Measurements from ENCODE around the gene CCIN. TPM values are rescaled to one million over a fixed set of nuclear protein-coding genes. Genes with fewer than 3 reads are reported as not detected.
"Not testable (repeated sequence)": the region's sequence is repeated elsewhere in the genome, so short reads cannot be mapped to it uniquely, and the experiment has no call there.

Gene CCIN
- not detected in 2 replicates for total RNA-seq (2014; rRNA removed; shearing (Covaris generic))

DNA sequence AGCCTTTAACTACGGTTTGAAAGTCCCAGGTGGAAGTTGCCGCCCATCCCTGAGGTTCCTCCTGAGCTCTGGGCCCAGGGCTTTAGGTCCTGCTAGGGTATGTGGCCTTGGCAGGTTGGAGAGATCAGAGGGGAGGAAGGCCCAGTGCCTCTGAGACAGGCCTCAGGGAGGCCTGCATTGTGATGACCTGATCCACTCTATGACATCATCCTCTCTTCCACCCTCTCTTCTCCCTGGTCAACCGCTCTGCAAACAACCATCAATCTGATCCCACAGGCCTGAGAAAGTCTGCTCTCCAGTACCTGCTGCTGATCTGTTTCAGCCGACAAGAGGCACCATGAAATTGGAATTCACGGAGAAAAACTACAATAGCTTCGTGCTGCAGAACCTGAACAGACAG, at the start of gene CCIN:
Gene CCIN (plus strand): TSS at position 223 of the 400 bp plus-strand sequence. CDS start 115 bp downstream, at position 338.
- no peak for DNase-seq (ENCODE audit: low spot score)

DNA sequence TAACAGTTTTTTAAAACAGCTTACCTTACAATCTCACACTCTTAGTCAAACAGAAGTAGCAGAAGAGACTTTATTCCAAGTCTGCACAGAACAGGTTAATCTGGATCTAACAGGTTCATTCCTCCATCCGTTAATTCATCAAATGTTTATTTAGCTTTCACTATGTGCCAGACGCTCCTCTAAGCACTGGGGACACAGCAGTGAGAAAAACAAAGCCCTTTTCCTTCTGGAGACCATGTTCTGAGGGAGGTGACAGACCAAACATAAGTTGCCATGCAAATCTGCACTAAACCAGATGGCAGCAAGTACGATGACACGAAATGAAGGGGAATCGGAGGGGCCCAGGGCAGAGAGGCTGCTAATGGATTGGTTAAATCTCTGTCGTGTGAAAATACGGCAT, 49.7 kb upstream of the CCIN start:
- DNase-seq (ENCODE audit: low spot score), result no peak

DNA sequence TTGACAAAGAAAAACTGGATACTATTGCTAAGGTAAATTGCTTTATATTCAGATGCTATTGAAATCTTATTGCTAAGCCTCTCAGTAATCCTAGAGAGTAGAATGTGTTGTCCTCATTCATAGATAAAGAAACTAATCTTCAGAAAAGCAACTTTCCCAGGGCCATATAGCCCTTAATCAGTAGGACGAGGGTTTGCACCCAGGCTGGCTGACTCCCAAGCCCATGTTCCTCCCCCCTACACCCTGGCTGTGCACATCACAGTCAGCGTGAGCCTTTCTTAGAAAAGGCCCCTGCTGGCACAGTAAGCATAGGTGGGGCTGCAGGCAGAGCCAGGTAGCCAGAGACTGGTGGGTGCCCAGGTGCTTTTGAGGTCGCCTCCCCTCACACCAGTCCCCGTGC, 48.5 kb upstream of the CCIN start:
- DNase-seq (ENCODE audit: low spot score), result no peak

DNA sequence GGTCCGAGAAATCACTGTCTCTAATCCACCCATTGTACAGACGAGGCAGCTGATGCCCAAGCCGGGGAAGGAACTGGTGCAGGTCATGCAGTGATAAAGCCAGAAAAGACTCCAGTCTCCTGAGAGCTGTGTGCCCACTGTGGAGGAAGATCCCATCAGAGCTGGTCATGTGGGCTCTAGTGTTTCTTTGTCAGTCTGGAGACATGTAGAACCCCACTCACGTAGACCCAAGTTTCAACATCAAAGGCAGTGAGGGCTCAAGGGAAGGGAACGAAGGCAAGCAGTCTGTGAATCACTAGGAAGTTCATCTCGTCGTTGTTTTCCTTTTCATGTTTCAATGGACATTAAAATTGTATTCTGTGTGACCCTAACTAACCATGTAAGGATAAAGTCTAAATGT, 47.2 kb upstream of the CCIN start:
- DNase-seq (ENCODE audit: low spot score), result no peak

DNA sequence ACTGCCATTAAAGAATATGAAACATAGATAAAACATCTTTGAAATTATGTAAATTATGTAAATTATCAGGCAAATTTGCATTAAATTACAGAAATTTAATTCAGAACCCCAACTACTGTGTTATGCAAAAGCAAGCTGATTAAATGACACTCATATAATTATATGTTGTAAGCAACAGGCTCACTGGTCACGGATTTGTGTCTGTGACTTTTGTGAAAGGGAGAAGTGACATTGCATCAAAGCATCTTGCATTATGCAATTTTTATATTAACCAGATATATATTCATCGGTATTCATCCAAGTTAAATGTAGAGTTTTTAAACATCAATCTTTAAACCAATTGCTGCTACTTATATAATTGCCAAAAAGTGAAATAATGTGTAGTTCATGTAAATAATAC, 45.7 kb upstream of the CCIN start:
- no peak for DNase-seq (ENCODE audit: low spot score)

DNA sequence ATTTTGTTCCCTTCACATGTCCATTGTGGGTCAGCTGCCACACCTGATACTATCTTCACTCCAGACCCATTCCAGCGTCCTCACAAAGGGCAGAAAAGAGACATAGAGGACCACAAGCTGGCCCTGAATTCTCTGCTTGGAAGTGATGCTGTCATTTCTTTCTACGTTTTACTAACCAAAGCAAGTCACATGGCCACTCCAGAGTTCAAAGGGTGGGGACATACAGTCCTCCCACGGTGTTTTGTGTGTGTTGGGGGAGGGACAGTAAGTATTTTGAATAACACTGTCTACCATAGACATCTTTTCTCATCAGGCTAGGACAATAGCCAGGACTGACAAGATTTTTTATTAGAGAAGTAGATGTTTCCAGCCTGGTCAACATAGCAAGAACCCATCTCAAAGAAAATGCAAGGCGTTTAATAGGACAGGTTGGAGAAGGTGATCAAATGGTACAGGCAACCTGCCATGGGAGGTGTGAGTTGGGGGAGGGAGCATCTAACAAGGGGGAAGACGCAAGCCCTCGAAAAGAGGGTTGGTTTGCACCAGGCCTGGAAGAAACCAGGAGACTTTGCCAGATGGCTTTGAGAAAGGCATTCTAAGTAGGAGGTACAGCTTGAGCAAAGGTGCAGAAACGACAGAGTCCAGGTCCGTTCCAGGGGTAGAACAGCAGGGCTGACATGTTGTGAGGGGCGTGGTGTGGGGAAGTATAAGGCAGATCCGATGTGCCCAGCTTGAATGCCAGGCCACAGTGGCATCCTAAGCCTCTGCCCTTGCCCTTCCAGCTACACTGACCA, 43.9 kb upstream of the CCIN start:
- no peak for DNase-seq (ENCODE audit: low spot score)

DNA sequence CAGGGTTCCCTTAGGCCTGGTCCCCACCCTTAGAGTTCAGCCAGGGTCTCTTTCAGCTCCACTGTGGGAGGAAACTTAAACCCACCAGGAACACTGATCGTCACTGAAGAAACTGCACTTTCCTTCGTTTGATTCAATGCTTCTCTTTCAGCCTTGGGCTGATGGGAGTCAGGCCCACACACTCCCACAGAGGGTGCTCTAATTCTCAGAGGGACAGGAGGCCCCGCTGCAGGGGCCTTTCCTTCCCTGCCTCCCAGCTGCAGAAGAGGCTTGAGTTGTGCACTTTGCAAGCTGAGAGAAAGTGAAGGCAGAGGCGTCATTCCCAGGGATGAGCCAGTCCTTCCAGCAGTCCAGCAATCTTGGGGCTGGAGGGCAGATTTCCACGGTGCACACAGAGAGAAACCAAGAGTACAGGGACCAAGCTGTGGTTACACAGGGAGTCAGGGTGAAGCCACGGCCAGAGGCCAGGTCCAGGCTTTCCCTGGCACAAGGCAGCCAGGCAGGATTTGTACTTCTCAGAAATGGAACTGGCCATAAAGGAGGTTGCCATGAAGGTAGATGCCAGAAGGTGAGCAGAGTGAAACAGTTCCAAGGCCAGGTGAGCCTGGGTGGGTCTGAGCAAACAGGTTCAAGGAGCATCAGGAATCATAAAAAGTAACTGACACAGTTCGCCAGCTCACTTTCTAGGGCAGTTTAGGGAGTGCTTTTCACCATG, 43.0 kb upstream of the CCIN start:
- no peak for DNase-seq (ENCODE audit: low spot score)

DNA sequence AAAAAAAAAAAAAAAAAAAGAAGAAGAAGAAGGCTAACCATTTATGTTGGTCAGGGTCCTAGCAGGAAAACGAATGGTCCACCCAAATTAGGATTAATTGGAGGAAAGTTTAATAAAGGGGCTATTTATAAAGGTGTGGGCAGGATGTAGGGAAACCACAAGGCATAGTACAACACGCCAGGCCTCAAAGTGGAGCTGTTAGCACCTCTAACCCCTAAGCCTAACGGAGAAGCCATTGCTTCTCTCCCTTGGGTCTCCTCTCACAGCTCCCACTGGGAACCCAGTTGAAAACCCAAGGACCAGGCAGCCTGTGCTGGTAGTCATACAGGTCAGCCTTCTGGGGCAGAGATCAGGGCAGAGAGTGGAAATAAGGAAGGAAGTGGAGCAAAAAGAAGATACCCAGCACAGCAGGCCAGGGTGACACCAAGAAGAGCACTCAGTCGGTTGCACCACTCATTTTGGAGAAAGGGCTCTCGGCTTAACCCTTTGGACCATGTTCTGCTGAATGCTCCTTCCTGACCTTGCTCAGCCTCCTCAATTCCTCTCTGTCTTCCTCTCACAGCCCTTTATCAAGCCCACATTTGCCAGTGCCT, 41.4 kb upstream of the CCIN start:
- no peak for DNase-seq (ENCODE audit: low spot score)

DNA sequence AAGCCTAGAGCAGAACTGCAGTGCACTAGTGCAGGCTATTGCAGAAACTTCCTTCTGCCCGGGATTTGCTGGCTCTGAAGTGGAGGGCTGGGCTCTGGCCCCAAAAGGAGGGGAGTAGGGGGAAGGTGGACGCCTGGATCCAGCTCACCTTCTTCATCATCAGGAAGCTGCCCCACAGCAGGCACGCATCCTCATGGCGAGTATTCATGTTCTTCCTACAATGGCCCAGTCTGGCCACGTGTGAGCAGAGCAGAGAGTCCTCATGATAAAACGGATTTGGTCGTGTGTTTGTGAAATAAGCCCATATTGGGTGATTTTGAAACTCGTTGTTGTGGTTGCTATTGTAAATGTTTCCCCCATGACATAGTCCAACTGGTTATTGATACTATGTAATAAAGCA, 40.8 kb upstream of the CCIN start:
- no peak for DNase-seq (ENCODE audit: low spot score)

DNA sequence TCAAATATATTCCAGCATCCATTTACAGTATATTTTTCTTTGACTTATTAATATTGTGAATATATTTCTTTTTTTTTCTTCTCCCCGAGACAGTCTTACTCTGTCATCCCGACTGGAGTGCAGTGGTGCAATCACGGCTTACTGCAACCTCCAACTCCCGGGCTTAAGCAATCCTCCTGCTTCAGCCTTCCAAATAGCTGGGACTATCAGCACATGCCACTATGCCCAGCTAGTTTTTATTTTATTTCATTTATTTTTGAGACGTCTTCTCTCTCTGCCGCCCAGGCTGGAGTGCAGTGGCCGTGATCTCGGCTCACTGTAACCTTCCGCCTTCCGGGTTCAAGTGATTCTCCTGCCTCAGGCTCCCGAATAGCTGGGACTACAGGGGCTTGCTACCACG, 40.0 kb upstream of the CCIN start:
- no peak for DNase-seq (ENCODE audit: low spot score)

DNA sequence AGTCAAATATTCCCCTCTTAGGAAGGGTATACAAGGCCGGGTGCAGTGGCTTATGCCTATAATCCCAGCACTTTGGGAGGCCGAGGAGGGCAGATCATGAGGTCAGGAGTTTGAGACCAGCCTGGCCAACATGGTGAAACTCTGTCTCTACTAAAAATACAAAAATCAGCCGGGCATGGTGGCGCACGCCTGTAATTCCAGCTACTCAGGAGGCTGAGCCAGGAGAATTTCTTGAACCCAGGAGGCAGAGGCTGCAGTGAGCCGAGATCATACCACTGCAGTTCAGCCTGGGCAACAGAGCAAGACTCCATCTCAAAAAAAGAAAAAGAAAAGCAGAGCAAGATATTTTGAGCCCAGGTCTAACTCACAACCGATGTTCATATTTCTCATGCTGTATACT, 37.5 kb upstream of the CCIN start:
- not testable (repeated sequence) for DNase-seq (ENCODE audit: low spot score)

DNA sequence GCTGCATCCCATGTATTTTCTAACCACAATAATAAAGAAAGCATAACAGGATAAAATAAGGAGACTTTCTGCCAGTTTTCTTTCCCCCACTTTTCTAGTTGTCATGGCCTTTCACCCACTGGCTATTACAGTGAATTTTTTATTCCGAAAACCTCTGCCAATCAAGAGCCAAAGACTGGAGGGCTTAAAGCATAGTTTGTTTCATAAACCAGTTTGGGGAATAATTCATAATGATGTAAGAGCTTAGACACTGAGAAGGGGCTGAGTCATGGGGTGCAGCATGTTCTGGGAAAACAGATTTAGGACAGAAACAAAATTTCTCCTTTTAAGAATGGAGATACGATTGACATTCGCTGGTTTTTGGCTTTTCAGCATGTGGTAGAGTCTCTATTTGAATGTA, 37.1 kb upstream of the CCIN start:
- DNase-seq (ENCODE audit: low spot score), result no peak

DNA sequence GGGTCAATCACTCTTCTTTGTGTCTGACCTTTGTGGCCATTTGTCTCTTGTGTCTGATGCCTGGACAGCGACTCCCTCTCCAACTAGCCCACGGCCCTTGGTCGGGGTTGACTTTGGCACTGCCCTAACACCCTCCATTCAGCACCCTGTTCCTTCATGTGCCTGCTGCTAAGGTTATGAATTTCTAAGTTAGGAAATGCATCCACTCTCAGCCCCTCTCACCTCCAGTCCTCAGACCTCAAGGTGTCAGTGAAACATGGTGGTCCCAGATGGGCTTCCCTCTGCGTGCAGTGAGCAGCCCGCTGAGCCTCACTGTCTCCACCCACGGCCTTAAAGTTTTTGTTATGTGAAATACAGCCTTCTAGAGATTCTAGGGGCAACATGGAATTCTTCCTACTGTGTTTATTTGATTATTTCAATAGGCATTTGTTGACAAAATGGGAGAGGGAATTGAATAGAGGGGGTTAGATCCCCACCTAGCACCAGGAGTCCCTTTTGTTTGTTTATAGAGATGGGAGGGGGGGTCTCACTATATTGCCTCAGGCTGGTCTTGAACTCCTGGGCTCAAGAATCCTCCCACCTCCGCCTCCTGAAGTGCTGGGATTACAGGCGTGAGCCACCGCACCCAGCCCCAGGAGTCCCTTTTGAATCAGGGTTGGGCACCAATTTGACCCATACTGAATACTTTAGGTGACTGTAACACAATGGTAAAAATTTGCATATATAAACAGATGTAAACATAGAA, 34.3 kb upstream of the CCIN start:
- no peak for DNase-seq (ENCODE audit: low spot score)

DNA sequence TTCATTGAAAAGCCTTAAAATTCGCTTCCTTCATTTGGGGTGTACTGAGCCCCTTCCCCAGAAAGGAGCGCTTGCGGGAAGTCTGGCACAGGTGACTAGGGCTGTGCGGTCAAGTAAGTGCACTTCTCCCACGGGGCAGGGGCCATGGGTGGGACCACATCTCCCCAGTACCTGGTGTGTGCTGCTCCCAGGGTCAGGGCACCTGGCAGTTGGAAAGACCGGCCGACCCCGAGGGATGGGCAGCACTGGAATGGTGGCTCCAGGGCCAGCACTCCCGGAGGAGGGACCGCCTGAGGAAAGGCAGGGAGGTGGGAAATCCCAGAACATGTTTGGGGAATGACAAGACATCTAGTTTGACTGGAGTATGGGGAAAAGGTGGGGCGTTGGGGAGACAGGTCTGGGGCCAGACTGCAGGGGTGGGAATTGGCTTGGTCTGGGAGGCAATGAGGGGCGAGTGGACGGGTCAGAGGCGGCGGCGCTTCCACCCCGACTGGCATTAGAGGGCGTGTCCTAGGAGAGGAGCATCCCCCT, 33.4 kb upstream of the CCIN start:
- no peak for DNase-seq (ENCODE audit: low spot score)

DNA sequence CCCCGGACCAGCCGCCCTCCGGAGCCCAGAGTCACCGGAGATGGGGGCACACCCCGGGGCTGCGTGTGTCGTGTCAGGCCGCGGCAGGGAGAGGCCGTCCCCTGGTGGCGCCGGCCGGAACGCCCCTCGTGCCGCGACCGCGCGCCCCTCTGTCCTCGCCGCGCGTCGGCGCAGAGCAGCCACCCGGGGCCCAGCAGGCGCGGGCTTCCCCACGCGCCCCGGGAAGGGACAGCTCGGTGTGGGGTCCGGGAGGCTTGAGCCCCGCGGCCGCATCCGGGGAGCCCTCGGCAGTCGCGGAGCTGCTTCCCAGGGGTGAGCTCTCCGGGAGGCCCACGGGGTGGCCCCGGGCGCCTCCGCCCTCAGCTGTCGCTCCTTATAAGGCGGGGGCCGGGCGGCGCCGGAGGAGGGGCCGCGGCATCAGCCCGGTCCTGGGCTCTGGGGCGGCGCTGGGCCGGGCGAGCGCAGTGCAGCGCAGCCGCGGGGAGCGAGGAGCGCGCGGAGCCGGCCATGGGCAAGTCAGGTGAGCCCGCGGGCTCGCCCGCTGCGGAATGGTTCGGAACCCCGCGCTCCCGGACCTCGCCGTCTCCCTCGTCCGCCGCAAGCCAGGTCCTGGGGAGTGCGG, 32.8 kb upstream of the CCIN start, which contains the start of gene GLIPR2:
Gene GLIPR2 (plus strand): TSS at position 462 of the 622 bp plus-strand sequence. CDS start 46 bp downstream, at position 508.
- no peak for DNase-seq (ENCODE audit: low spot score)

DNA sequence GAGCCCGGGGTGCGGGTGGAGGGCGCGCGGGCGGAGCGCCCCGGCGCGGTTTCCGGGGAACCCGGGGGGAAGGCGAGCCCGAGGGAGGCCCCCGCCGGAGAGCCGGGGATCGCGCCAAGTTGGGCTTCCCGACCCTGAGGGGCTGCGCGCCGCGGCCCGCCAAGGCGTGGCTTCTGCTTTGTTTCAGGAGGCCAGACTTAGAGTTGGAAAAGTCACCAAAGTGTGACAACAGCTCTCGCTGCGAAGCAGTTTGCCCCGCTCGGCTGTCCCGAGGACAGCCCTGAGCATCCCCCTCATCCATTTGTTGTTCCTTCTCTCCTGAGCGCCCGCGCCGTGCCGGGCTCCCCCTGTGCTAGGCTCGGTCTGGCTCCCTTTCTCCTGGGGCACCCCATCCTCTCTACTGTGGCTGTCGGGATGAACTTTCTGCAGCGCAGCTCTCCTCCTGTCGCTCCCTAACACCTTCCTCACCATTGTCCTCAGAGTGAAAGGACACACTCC, 32.2 kb upstream of the CCIN start:
- DNase-seq (ENCODE audit: low spot score), result no peak

DNA sequence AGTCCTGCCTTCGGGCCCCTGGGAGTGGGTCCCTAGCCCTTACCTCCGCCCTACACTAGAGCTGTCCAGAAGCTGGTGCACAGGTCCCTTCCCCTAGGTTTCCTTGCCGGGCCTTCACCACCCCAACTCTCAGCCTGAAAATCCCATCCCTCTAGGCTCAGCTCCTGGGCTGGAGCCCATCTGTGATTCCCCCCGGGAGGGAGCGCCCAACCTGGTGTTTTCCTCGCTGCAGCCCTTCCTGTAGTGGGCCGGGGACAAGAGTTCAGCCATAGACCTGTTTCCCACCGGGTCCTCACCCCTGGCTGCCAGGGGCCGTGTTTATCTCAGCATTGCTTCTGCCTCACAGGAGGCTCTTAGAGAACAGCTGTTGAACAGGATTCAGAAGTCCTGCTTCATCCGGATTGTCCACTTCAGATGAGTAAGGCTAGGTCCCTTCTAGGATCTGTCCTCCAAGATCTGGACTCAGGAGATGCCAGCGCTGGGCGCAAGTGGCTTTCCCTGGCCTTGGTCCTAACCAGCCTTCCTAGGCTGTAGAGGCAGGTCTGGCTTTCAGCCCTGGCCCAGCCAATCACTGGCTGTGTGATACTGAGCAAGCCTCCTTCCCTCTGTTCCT, 31.7 kb upstream of the CCIN start:
- DNase-seq (ENCODE audit: low spot score), result no peak

DNA sequence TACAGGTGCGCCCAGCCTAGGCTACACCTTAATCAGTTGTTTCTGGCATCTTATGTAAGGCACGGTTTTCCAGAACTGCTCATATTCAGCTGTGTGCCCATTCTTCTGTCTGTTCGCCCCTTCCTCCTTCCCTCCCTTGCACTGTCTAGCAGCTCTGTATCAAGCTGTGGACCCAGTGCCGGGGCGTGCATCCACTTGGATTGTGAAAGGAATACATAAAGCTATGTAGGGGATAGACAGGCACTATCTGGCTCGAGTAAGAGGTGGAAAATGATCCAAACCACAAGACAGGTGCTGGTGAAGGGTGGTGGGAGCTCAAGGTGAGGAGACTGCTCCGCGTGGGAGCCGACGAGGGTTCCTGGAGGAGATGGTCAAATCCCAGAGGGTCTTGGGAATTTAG, 30.7 kb upstream of the CCIN start:
- DNase-seq (ENCODE audit: low spot score), result no peak

DNA sequence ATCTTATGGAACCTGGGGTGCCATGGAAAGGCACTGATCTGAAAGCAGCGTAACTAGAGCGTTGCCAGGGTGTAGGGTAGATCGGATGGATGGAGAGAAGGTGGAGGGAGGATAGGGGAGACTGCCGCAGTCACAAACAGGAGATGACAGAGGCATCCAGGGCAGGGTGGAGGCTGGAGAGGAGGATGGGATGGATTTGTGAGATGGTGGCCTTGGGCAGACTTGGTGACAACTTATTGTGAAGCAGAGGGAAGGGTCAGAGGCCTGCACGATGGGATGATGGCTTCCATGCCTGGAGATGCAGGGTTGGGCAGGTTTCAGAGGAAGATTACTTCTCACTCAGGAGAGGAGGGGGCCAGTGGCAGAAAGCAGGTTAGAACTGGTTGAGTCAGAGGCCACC, 30.3 kb upstream of the CCIN start:
- DNase-seq (ENCODE audit: low spot score), result no peak

All from HT-29 (cell line).